HEK293 (cell line): ENCODE data around the gene UBXN11.

Source experiments
- CTCF ChIA-PET: fragments of 350-600 bp; formaldehyde crosslinking; extraction: SDS; loops from one replicate; lab custom pipeline; 2021; ENCODE audit warnings: antibody characterized with exemption; lab: Yijun Ruan, JAX
- POLR2A ChIA-PET: fragments of 300-600 bp; formaldehyde crosslinking; extraction: SDS; loops from one replicate; lab custom pipeline; 2020; ENCODE audit warnings: antibody characterized with exemption, inconsistent platforms; lab: Yijun Ruan, JAX
- H3K27ac ChIP-seq: fragments of 200-500 bp; sonication (Bioruptor generic); 2 replicates; pipeline ENCODE4 v1.5.1; 2014; ENCODE audit warnings: low read depth, low read length, control low read depth, inconsistent platforms; ENCODE audit errors: extremely low read depth
- H3K36me3 ChIP-seq, 2 experiments: fragments of 200-500 bp in 1 of 2; sonication (Bioruptor generic) in 1 of 2; 1 replicate in 1 of 2; 2 replicates in 1 of 2; pipeline ENCODE4 v1.5.1; 2014 to 2017; ENCODE audit warnings: inconsistent platforms in 2 of 2, low read length in 2 of 2; ENCODE audit not compliant: control insufficient read depth in 2 of 2, insufficient read depth in 1 of 2
- H3K4me1 ChIP-seq: fragments of 200-500 bp; sonication (Bioruptor generic); 2 replicates; pipeline ENCODE4 v1.5.1; 2014; ENCODE audit warnings: mild to moderate bottlenecking, low read length, inconsistent platforms; ENCODE audit not compliant: control insufficient read depth, insufficient read depth
- H3K4me3 ChIP-seq: 2 replicates; pipeline ENCODE4 v1.5.1; 2011; ENCODE audit warnings: low read depth, mild to moderate bottlenecking, control low read depth, low read length, moderate library complexity
- H3K9me3 ChIP-seq: fragments of 200-500 bp; sonication (Bioruptor generic); 2 replicates; pipeline ENCODE4 v1.5.1; 2014; ENCODE audit warnings: low read depth, low read length, inconsistent platforms; ENCODE audit not compliant: control insufficient read depth, insufficient read depth
- GLIS2 ChIP-seq: fragments of 450-650 bp; formaldehyde crosslinking; IDR thresholded peaks from 2 replicates; pipeline ENCODE4 v1.5.1; 2016; ENCODE audit warnings: missing biosample characterization, missing genetic modification characterization
- IKZF3 ChIP-seq: fragments of 450-650 bp; IDR thresholded peaks from 2 replicates; pipeline ENCODE4 v1.5.0; 2018; ENCODE audit warnings: missing biosample characterization, mild to moderate bottlenecking, missing genetic modification characterization, moderate library complexity
- ZBTB1 ChIP-seq: fragments of 450-650 bp; formaldehyde crosslinking; IDR thresholded peaks from 2 replicates; pipeline ENCODE4 v1.5.1; 2016; ENCODE audit warnings: missing biosample characterization, missing genetic modification characterization
- ZBTB11 ChIP-seq: fragments of 450-650 bp; formaldehyde crosslinking; conservative IDR thresholded peaks from 2 replicates; pipeline ENCODE4 v1.5.1; 2016; ENCODE audit warnings: low read depth, missing biosample characterization, missing genetic modification characterization
- ZFHX2 ChIP-seq: fragments of 450-650 bp; formaldehyde crosslinking; conservative IDR thresholded peaks from 2 replicates; pipeline ENCODE4 v1.5.1; 2016; ENCODE audit warnings: missing biosample characterization, missing genetic modification characterization
- ZIC2 ChIP-seq: fragments of 450-650 bp; formaldehyde crosslinking; IDR thresholded peaks from 2 replicates; pipeline ENCODE4 v1.5.1; 2016; ENCODE audit warnings: missing biosample characterization, missing genetic modification characterization
- ZNF19 ChIP-seq: fragments of 450-650 bp; formaldehyde crosslinking; IDR thresholded peaks from 2 replicates; pipeline ENCODE4; 2016; ENCODE audit warnings: missing biosample characterization, missing genetic modification characterization, low read depth
- ZNF211 ChIP-seq: fragments of 450-650 bp; formaldehyde crosslinking; IDR thresholded peaks from 2 replicates; pipeline ENCODE4 v1.5.1; 2016; ENCODE audit warnings: low read depth, missing biosample characterization, missing genetic modification characterization
- ZNF23 ChIP-seq: fragments of 450-650 bp; formaldehyde crosslinking; IDR thresholded peaks from 2 replicates; pipeline ENCODE4 v1.5.1; 2016; ENCODE audit warnings: missing biosample characterization, missing genetic modification characterization, borderline replicate concordance
- ZNF391 ChIP-seq: fragments of 450-650 bp; formaldehyde crosslinking; IDR thresholded peaks from 2 replicates; pipeline ENCODE4 v1.5.1; 2016; ENCODE audit warnings: low read depth, missing biosample characterization, missing genetic modification characterization, borderline replicate concordance
- ZNF394 ChIP-seq: fragments of 450-650 bp; formaldehyde crosslinking; IDR thresholded peaks from 2 replicates; pipeline ENCODE4 v1.5.1; 2016; ENCODE audit warnings: missing biosample characterization, missing genetic modification characterization, mild to moderate bottlenecking, moderate library complexity, borderline replicate concordance
- ZNF426 ChIP-seq: fragments of 450-650 bp; formaldehyde crosslinking; IDR thresholded peaks from 2 replicates; pipeline ENCODE4 v1.5.1; 2017; ENCODE audit warnings: missing biosample characterization, missing genetic modification characterization, mild to moderate bottlenecking, inconsistent platforms, moderate library complexity
- ZNF624 ChIP-seq: fragments of 450-650 bp; formaldehyde crosslinking; IDR thresholded peaks from 2 replicates; pipeline ENCODE4 v1.5.1; 2017; ENCODE audit warnings: missing biosample characterization, missing genetic modification characterization
- ZNF664 ChIP-seq: fragments of 450-650 bp; formaldehyde crosslinking; IDR thresholded peaks from 2 replicates; pipeline ENCODE4 v1.5.1; 2016; ENCODE audit warnings: missing biosample characterization, missing genetic modification characterization
- TF ChIP-seq, protein P1 (sequence below): fragments of 450-650 bp; formaldehyde crosslinking; IDR thresholded peaks from 2 replicates; pipeline ENCODE4 v1.5.1; 2016; ENCODE audit warnings: missing biosample characterization, missing genetic modification characterization, borderline replicate concordance

UBXN11 gene

DNA sequence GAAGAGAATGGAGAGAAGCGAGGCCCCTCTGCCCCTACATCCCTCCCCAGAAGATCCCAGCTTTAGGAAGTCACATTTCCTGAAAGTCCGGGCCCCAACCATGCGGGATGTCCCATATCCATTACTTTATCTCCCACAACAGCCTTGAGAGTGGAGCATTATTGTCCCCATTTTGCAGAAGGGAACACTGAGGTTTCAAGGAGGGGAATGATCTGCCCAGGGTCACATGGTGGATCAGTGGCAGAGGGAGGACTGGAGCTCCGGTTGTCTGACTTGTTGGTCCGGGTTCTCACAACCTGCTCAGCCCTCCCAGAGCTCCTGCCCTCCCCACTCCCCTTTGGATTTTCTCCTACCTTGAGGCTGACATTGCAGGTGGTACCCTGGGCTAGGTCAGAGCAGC is 49.7 kb upstream of the UBXN11 start:
- Histone ChIP-seq H3K4me3 (no peak overlapping the region), H3K27ac (no peak overlapping the region), H3K36me3 (no peaks in the 10 kb centered on the region), H3K4me1 (no peaks in the 10 kb centered on the region), H3K9me3 (no peaks in the 10 kb centered on the region)
- POLR2A ChIA-PET, result no interaction called here
- CTCF ChIA-PET, result interaction anchor here (0.5 to 4.2 kb wide), 4 partner anchors 8 to 38 kb away, joined by 3 to 26 read pairs (median 4); no protein-coding TSS in a partner anchor
- TF ChIP-seq ZNF211 (tag by site-specific recombination) (no peak), IKZF3 (tag by site-specific recombination) (no peak), GLIS2 (tag by site-specific recombination) (no peak), ZBTB1 (tag by site-specific recombination) (no peak), ZNF23 (tag by site-specific recombination) (no peak), ZNF664 (tag by site-specific recombination) (no peak), ZNF394 (tag by site-specific recombination) (no peak), ZNF19 (tag by site-specific recombination) (no peak), ZNF624 (tag by site-specific recombination) (no peak), ZNF391 (tag by site-specific recombination) (no peak)

DNA sequence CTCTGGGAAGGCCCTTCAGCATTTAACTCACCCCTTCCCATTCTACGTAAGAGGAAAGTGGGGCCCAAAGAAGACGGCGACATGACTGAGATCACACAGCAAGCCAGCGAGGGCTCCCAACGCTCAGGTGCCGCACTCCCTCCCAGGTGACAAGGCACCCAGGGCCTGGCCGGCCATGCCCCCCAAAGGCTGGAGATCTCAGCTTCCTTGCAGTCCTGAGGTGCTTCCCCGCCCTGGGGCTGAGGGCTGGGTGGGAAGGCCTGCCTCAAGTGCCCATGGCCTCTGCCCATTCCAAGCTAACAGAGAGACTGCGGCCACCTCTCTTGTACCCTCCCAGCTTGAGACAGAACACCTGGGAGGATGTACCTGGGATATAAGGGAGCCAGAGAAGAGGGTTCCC is 48.5 kb upstream of the UBXN11 start:
- no peaks in the 10 kb centered on the region for H3K4me1 ChIP-seq
- H3K27ac ChIP-seq, result no peak overlapping the region
- POLR2A ChIA-PET, result no interaction called here
- no peak overlapping the region for H3K4me3 ChIP-seq
- no peak for TF ChIP-seq ZNF426
- no peak for TF ChIP-seq ZFHX2
- no peak for TF ChIP-seq ZBTB11 (tag by site-specific recombination)
- no peaks in the 10 kb centered on the region for H3K36me3 ChIP-seq
- no peaks in the 10 kb centered on the region for H3K9me3 ChIP-seq
- CTCF ChIA-PET, result interaction anchor here (0.8 to 4.2 kb wide), 4 partner anchors 9 to 64 kb away, joined by 3 to 26 read pairs (median 6); no protein-coding TSS in a partner anchor

GRCh38 chr1:26353976-26354820 is 47.8 kb upstream of the UBXN11 start, which contains the start of gene CRYBG2:
CRYBG2 (minus strand) TSS chr1:26354130; CDS start chr1:26346657, 7,473 bp downstream.
- TF ChIP-seq, protein P1, sequence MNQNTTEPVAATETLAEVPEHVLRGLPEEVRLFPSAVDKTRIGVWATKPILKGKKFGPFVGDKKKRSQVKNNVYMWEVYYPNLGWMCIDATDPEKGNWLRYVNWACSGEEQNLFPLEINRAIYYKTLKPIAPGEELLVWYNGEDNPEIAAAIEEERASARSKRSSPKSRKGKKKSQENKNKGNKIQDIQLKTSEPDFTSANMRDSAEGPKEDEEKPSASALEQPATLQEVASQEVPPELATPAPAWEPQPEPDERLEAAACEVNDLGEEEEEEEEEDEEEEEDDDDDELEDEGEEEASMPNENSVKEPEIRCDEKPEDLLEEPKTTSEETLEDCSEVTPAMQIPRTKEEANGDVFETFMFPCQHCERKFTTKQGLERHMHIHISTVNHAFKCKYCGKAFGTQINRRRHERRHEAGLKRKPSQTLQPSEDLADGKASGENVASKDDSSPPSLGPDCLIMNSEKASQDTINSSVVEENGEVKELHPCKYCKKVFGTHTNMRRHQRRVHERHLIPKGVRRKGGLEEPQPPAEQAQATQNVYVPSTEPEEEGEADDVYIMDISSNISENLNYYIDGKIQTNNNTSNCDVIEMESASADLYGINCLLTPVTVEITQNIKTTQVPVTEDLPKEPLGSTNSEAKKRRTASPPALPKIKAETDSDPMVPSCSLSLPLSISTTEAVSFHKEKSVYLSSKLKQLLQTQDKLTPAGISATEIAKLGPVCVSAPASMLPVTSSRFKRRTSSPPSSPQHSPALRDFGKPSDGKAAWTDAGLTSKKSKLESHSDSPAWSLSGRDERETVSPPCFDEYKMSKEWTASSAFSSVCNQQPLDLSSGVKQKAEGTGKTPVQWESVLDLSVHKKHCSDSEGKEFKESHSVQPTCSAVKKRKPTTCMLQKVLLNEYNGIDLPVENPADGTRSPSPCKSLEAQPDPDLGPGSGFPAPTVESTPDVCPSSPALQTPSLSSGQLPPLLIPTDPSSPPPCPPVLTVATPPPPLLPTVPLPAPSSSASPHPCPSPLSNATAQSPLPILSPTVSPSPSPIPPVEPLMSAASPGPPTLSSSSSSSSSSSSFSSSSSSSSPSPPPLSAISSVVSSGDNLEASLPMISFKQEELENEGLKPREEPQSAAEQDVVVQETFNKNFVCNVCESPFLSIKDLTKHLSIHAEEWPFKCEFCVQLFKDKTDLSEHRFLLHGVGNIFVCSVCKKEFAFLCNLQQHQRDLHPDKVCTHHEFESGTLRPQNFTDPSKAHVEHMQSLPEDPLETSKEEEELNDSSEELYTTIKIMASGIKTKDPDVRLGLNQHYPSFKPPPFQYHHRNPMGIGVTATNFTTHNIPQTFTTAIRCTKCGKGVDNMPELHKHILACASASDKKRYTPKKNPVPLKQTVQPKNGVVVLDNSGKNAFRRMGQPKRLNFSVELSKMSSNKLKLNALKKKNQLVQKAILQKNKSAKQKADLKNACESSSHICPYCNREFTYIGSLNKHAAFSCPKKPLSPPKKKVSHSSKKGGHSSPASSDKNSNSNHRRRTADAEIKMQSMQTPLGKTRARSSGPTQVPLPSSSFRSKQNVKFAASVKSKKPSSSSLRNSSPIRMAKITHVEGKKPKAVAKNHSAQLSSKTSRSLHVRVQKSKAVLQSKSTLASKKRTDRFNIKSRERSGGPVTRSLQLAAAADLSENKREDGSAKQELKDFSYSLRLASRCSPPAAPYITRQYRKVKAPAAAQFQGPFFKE, result no peak
- TF ChIP-seq ZIC2 (tag by site-specific recombination), result peak; percentile 65
- Histone ChIP-seq H3K9me3 (no peaks in the 10 kb centered on the region), H3K36me3 (no peaks in the 10 kb centered on the region), H3K27ac (no peak within 1 kb of the TSS), H3K4me1 (no peaks in the 10 kb centered on the region), H3K4me3 (no peak within 1 kb of the TSS)
- POLR2A ChIA-PET, result no interaction called here
- CTCF ChIA-PET, result interaction anchor here (0.6 to 4.2 kb wide), 6 partner anchors 10 to 65 kb away, joined by 3 to 26 read pairs (median 4); no protein-coding TSS in a partner anchor
